ENCODE measurements around the gene SLC1A7. TPM values are rescaled to one million over a fixed set of nuclear protein-coding genes. Genes with fewer than 3 reads are reported as not detected.

Gene SLC1A7
- polyA plus RNA-seq, 1 donor from 2014 or later: not detected

DNA sequence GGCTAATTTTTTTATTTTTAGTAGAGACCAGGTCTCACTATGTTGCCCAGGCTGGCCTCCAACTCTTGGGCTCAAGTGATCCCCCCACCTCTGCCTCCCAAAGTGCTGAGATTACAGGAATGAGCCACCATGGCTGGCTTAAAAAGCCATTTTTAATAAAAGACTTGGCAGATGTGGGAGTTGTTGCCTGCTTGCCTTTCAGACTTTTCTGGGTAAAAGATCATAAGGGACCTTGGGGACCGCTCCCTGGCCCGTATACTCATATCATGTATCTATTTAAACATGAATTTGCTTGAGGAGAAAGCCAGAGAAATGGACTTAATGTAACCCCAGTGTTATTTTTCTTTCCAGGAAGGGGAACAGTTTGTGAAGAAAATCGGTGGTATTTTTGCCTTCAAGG, 103.9 kb downstream of the SLC1A7 start:
- Histone ChIP-seq H3K4me3 (ENCODE audit: low read length) (no peak overlapping the region), H4K20me1 (ENCODE audit: insufficient read depth) (no peaks in the 10 kb centered on the region), H2AFZ (ENCODE audit: low read depth, low read length) (no peak overlapping the region), H3K9ac (ENCODE audit: low read length) (no peak overlapping the region), H3K4me2 (ENCODE audit: low read length) (no peak overlapping the region), H3K9me2 (ENCODE audit: insufficient read depth, low read length) (no peaks in the 10 kb centered on the region), H3K9me3 (ENCODE audit: low read length) (no peaks in the 10 kb centered on the region), H3K27ac (ENCODE audit: low read length) (no peak overlapping the region), H3K79me2 (replicated peaks; ENCODE audit: insufficient read depth, low read length) (no peaks in the 10 kb centered on the region), H3K27me3 (ENCODE audit: insufficient read depth, low read depth, low read length) (no peaks in the 10 kb centered on the region), H3K36me3 (ENCODE audit: insufficient read depth, low read length) (no peaks in the 10 kb centered on the region), H3F3A (ENCODE audit: insufficient read depth, low read length, poor library complexity, severe bottlenecking) (no peaks in the 10 kb centered on the region)
- no peak for TF ChIP-seq SMC3 (conservative IDR thresholded peaks at IDR 0.05; ENCODE audit: poor library complexity)
- TF ChIP-seq POLR2AphosphoS5 (IDR thresholded peaks at IDR 0.05): no peak
- no peak for TF ChIP-seq RAD21 (conservative IDR thresholded peaks at IDR 0.05)
- no peak for TF ChIP-seq EZH2 (IDR thresholded peaks at IDR 0.05; ENCODE audit: borderline replicate concordance, insufficient read depth, low read length, poor library complexity, severe bottlenecking)
- TF ChIP-seq, protein P1, sequence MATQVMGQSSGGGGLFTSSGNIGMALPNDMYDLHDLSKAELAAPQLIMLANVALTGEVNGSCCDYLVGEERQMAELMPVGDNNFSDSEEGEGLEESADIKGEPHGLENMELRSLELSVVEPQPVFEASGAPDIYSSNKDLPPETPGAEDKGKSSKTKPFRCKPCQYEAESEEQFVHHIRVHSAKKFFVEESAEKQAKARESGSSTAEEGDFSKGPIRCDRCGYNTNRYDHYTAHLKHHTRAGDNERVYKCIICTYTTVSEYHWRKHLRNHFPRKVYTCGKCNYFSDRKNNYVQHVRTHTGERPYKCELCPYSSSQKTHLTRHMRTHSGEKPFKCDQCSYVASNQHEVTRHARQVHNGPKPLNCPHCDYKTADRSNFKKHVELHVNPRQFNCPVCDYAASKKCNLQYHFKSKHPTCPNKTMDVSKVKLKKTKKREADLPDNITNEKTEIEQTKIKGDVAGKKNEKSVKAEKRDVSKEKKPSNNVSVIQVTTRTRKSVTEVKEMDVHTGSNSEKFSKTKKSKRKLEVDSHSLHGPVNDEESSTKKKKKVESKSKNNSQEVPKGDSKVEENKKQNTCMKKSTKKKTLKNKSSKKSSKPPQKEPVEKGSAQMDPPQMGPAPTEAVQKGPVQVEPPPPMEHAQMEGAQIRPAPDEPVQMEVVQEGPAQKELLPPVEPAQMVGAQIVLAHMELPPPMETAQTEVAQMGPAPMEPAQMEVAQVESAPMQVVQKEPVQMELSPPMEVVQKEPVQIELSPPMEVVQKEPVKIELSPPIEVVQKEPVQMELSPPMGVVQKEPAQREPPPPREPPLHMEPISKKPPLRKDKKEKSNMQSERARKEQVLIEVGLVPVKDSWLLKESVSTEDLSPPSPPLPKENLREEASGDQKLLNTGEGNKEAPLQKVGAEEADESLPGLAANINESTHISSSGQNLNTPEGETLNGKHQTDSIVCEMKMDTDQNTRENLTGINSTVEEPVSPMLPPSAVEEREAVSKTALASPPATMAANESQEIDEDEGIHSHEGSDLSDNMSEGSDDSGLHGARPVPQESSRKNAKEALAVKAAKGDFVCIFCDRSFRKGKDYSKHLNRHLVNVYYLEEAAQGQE (IDR thresholded peaks at IDR 0.05; ENCODE audit: borderline replicate concordance): no peak
- no peak for TF ChIP-seq TAF1 (IDR thresholded peaks at IDR 0.05; ENCODE audit: low read depth)
- TF ChIP-seq, protein P2, sequence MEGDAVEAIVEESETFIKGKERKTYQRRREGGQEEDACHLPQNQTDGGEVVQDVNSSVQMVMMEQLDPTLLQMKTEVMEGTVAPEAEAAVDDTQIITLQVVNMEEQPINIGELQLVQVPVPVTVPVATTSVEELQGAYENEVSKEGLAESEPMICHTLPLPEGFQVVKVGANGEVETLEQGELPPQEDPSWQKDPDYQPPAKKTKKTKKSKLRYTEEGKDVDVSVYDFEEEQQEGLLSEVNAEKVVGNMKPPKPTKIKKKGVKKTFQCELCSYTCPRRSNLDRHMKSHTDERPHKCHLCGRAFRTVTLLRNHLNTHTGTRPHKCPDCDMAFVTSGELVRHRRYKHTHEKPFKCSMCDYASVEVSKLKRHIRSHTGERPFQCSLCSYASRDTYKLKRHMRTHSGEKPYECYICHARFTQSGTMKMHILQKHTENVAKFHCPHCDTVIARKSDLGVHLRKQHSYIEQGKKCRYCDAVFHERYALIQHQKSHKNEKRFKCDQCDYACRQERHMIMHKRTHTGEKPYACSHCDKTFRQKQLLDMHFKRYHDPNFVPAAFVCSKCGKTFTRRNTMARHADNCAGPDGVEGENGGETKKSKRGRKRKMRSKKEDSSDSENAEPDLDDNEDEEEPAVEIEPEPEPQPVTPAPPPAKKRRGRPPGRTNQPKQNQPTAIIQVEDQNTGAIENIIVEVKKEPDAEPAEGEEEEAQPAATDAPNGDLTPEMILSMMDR (IDR thresholded peaks at IDR 0.05; ENCODE audit: poor library complexity, severe bottlenecking): no peak
- TF ChIP-seq EP300 (conservative IDR thresholded peaks at IDR 0.05; ENCODE audit: poor library complexity, severe bottlenecking): no peak
- no peak for TF ChIP-seq MXI1 (conservative IDR thresholded peaks at IDR 0.05; ENCODE audit: poor library complexity, severe bottlenecking)

Small RNAs within 50 kb of the gene (small RNA-seq; reads per million reads assigned to genes)
- 0 reads per million in 3 experiments for gene HIGD1AP11

Other genes starting within 250 kb of the SLC1A7 start
- 2.9 and 6.8 TPM in 2 replicates for gene ECHDC2, start 220.9 kb downstream of the SLC1A7 start, polyA plus RNA-seq
- gene SCP2, start 215.4 kb downstream of the SLC1A7 start, polyA plus RNA-seq: 165 and 182 TPM in 2 replicates
- gene PODN, start 80.4 kb downstream of the SLC1A7 start, polyA plus RNA-seq: 0.07 and 0.20 TPM in 2 replicates
- gene CPT2, start 54.2 kb upstream of the SLC1A7 start, polyA plus RNA-seq: 5.2 and 5.3 TPM in 2 replicates
- 103 and 104 TPM in 2 replicates for gene CZIB, start 78.0 kb upstream of the SLC1A7 start, polyA plus RNA-seq
- 42.6 and 53.3 TPM in 2 replicates for gene MAGOH, start 95.9 kb upstream of the SLC1A7 start, polyA plus RNA-seq
- gene LRP8, start 185.4 kb upstream of the SLC1A7 start, polyA plus RNA-seq: 65.8 TPM in 2 replicates